GM19438 (cell line): Measurements from ENCODE around the gene KRTAP3-1.

Experiments
- ATAC-seq: cut with Tn5 transposase; IDR thresholded peaks from one replicate; pipeline ENCODE4 v1.9.1; 2021; ENCODE audit warnings: low read depth; ENCODE audit not compliant: unreplicated experiment

KRTAP3-1 gene

DNA sequence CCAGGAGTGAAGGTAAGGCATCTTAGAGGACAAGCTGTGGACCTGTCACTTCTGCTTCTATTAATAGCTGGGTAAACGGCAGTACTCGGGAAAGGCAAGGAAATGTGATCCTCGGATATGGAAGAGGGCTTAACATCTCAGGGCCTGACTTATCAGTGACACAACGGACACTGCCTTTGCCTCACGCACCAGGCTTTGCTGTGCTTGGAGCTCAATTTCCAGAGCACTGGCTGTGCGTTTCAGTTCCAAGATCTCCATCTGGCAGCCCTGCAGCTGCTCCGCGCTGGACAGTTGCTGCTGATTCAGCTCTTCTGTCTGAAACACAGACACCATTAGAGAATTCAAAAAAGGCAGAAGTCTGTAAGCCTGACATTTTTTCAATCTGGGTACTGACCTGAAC lies 28.3 kb downstream of the KRTAP3-1 start:
- ATAC-seq, result no peak

DNA sequence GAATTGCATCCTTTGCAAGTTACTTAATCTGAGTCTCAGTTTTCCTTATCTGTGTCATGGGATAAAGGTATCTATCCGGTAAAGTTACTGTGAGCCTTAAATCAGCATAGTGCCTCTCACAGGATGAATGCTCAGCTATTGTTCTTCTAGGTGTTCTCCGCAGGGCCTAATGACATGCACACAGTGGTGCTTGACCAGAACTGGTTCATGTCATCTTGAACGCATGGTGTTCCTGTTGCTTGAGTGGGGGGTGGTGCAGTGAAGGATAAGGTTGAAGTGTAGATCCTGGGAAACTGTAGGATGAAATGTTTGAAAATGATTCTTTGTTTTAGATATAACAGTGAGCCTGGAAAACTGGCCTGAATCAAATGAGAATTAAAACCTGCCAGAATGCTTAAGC lies 28.8 kb downstream of the KRTAP3-1 start:
- ATAC-seq, result no peak

DNA sequence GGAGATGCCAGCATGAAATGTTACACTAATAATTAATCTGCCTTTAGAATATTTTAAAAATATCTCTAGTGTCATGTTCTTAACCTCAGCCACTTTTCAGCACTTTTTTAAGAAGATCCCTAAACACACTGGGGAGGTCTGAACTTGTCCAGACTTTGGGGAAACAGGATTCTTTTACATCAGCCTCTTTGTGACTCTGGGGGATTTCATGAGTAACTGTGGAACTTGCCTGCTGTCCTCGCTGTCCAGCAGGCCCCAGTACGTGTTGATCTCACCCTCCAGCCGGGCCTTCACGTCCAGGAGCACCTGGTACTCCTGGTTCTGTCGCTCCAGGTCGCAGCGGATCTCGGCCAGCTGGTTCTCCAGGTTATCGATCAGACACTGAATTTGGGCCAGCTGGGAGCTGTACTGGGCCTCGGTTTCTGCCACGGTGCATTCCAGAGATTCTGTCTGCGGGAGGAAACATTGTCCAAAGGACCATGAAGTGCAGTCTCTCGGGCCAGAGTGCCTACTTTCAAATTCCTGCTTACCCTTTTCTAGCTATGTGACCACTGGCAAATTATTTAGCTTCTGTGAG lies 30.3 kb downstream of the KRTAP3-1 start:
- ATAC-seq, result no peak

DNA sequence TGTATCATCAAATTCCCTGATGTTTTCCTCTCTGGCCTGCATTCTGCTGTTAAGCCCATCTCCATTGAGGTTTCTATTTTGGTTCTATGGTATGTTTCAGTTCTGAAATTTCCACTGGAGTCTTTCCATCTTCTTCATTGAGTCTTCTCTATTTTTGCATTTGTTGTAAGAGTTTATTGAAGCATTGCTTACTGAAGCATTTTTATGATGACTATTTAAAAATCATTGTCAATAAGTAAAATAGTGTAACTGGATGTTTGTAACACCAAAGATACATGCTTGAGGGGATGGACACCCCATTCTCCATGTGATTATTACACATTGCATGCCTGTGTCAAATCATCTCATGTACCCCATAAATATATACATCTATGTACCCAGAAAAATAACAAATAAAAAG lies 33.4 kb downstream of the KRTAP3-1 start:
- ATAC-seq, result no peak

DNA sequence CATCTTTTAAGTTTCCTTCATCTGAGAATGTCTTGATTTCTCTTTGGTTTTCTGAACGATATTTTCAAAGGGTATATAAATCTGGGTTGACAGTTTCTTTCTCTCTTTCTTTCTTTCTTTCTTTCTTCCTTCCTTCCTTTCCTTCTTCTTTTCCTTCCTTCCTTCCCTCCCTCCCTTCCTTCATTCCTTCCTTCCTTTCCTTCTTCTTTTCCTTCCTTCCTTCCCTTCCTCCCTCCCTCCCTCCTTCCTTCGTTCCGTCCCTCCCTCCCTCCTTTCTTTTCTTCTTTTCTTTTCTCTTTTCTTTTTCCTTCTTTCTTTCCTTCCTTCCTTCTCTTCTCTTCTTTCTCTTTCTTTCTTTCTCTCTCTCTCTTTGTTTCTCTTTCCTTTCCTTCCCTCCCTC lies 34.6 kb downstream of the KRTAP3-1 start:
- ATAC-seq, result no peak

DNA sequence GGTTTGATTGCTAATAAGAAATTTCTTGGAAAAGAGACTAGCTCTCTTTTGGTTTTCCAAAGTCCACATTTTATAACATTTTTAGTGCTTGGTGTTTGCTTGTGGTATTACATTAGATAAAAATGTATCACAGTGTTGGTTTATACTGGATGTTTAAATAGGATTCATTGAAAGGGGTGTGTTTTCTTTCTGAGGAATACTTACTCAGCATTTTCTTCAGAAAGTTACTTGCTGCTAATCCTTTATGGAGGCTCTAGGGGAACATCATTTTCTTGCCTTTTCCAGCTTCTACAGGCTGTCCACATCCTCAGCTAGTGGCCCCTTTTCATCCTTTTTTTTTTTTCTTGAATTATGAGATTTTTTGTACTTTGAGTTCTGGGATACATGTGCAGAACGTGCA lies 41.3 kb downstream of the KRTAP3-1 start:
- ATAC-seq, result no peak

DNA sequence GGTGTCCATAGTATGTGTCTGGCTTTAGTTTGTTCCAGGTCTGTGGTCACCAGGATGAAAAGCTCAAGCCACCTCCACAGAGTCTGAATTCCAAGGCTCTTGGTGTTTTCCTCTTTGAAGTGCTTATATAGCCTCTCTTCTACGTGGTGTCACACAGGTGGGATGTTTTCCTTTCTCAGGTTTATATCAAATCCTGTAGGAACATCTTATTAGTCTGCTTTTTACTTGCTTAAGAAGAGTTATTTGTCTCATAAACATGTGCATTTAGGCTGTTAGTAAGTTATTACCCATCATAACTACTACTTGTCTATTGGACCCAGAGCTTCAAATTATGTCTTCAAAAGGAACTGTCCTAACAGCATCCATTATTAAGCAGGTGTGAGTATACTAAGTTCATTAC lies 42.1 kb downstream of the KRTAP3-1 start, which contains the start of gene KRT39:
Gene KRT39 (minus strand): TSS at position 101 of the 400 bp plus-strand sequence. CDS start 92 bp downstream, at position 9.
- no peak for ATAC-seq

DNA sequence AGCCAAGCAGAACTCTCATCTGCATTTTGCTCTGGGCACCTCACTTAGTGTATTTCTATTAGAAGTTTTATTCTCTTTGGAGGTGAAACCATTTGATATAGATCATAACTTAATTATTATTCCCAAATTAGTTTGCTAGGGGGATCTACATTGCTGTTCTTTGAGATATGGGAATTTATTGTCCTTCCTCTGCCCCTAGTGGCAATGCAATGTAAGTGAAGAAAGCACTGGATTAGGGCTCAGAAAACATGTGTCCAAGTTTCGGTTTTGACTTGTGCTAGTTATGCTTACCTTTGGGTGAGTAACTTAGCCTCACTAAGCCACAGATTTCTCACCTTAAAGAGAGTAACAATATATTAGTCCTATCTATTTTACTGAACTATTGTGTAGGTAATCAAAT lies 45.1 kb downstream of the KRTAP3-1 start:
- no peak for ATAC-seq

DNA sequence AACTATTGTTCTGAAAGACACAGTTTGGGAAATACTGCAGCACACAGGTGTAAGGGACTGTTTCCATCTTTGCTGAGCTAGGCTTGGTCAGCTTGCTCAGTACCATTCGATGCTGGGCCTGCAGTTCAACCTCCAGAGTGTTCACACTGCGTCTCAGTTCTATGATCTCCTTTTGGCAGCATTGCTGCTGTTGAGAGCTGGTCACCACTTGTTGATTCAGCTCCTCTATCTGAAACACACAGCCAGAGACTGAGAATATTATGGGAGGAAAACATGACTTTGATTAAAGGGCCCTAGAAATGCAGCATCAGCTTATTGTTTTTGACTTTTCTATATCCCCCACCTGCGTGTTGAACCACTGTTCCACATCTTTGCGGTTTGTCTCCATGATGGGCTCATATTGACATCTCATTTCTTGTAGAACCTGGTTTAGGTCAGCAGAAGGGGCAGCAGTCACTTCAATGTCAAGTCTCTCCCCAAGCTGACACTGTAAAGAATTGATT lies 46.8 kb downstream of the KRTAP3-1 start:
- ATAC-seq, result no peak

DNA sequence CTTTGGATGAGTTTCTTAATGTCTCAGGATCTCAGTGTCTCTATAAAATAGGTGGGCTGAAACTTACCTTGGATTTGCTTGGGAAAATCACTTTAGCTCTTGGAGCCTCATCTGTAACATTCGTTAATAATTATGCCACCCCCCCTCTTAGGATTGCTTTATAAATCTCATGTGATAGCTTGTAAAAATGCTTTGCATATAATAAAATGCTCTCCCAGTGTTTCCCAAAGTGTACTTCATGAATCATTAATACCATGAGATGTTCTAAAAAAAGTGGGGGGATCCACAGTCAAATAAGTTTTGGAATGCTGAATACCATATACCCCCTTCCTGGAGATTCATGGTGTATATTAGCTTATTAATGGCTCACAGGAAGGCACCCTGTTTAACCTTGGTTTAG lies 47.3 kb downstream of the KRTAP3-1 start:
- no peak for ATAC-seq

DNA sequence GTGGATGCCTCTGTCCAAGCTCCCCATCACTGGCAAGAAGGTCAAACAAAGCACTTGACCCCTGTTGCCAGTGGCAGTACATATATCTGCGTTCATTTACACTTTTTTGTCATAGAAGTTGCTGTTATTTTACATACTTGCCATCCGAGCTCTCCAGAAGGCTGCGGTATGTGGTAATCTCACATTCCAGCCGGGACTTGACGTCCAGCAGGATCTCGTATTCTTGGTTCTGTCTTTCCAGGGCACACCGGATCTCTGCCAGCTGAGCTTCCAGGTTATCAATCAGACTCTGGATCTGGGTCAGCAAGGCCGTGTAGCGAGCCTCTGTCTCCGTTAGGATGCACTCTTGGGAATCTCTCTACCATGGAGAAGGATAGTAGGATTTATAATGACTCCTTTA lies 48.8 kb downstream of the KRTAP3-1 start:
- ATAC-seq, result no peak
